22Rv1 (cell line): ENCODE measurements around the gene DTYMK.

Experiments
- CTCF ChIP-seq: fragments of 450-650 bp; IDR thresholded peaks from 2 replicates; pipeline ENCODE4 v1.5.1; 2017; ENCODE audit warnings: mild to moderate bottlenecking
- ZFX ChIP-seq: fragments of 450-650 bp; IDR thresholded peaks from 2 replicates; pipeline ENCODE4 v1.6.1; 2017; ENCODE audit warnings: antibody characterized with exemption, borderline replicate concordance

GRCh38 chr2:241649927-241650326 lies 36.7 kb downstream of the DTYMK start:
- TF ChIP-seq CTCF (no peak), ZFX (no peak)
